Breast epithelium (tissue), 4 donors: ENCODE data around the gene PRPF40A. TPM values are rescaled to one million over a fixed set of nuclear protein-coding genes. Genes with fewer than 3 reads are reported as not detected.
A peak's percentile ranks its signal among the peaks of the same experiment; 100 is the strongest.

Source experiments
- DNase-seq, 2 donors: peaks; one replicate each; pipeline ENCODE4 v3.0.0-alpha.2; 2019; ENCODE audit warnings: low spot score in 2 of 2
- H3K27ac ChIP-seq, 2 donors: fragments of 200-600 bp; sonication (generic) in 1 of 2; one replicate each; pipeline ENCODE4 v1.5.1; 2016 to 2019; ENCODE audit warnings: mild to moderate bottlenecking in 1 of 2
- H3K27me3 ChIP-seq, 2 donors: fragments of 200-600 bp; sonication (generic) in 1 of 2; one replicate each; pipeline versions ENCODE4 v1.5.1 to v1.6.0; 2017 to 2019; ENCODE audit warnings: control low read depth in 1 of 2, mild to moderate bottlenecking in 1 of 2
- H3K36me3 ChIP-seq: fragments of 200-600 bp; one replicate; pipeline ENCODE4 v1.5.1; 2019
- H3K4me1 ChIP-seq, 2 donors: fragments of 200-600 bp; sonication (generic); one replicate each; pipeline ENCODE4 v1.5.1; 2016 to 2019; ENCODE audit warnings: control low read depth in 1 of 2
- H3K4me3 ChIP-seq, 3 donors: fragments of 200-600 bp; sonication (generic); 1 replicate in 2 of 3; 2 replicates in 1 of 3; pipeline ENCODE4 v1.5.1; 2016 to 2019; ENCODE audit warnings: mild to moderate bottlenecking in 3 of 3, moderate library complexity in 2 of 3
- H3K9me3 ChIP-seq, 2 donors: fragments of 200-600 bp; sonication (generic) in 1 of 2; one replicate each; pipeline ENCODE4 v1.5.1; 2016 to 2019; ENCODE audit warnings: control low read depth in 1 of 2
- POLR2A ChIP-seq: fragments of 450-650 bp; IDR thresholded peaks from one replicate; pipeline ENCODE4 v1.6.1; 2016; ENCODE audit warnings: antibody characterized with exemption, mild to moderate bottlenecking, moderate library complexity
- POLR2AphosphoS5 ChIP-seq, 3 donors: sonication (generic); formaldehyde crosslinking; IDR thresholded peaks; one replicate each; pipeline ENCODE4 v1.6.1; 2017; ENCODE audit warnings: antibody characterized with exemption in 3 of 3
- intact Hi-C: fragments of 100-400 bp; cut with DNase I; formaldehyde crosslinking; loops from one replicate; pipeline ENCODE4 v1.15.1; 2023; ENCODE audit warnings: low total_unique reads
- total RNA-seq, 3 donors: library from RNA; depleted of rRNA; stranded (reverse); fragments of >200 nt; gene quantifications; one replicate each; pipeline ENCODE4 v1.1.0, GENCODE V29; 2016
- TF ChIP-seq, protein P1 (sequence below), 3 donors: fragments of 450-650 bp; IDR thresholded peaks; one replicate each; pipeline ENCODE4 v1.5.1; 2016 to 2017; ENCODE audit warnings: antibody characterized with exemption in 3 of 3, mild to moderate bottlenecking in 3 of 3, moderate library complexity in 3 of 3

The PRPF40A gene
- total RNA-seq, 3 donors from 2014 or later, result 81.8 to 131 (median 107) TPM

DNA sequence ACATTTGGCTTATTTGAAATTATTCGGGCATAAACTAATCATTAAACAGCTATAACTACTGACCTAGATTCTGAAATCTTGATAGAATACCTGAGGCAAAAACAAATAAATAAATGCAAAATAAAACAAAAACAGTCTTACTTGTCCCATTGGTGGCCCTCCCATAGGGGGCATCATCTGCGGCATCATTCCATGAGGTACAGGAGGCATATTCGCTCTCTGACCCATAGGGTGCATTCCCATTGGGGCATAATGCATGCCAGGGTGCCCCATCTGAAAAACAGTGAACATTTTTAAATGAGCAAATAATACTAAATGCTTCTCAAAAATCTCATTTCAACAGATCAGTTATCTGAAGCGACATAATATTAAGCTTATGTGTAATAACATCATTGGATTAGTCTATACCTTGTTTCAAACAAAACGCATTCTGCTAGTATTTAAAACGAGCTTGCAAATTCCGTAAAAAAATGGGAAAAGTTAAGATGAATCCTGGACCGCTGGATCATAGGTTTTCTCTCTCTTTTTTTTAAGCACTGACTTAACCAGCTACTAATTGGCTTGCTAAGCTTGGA lies 1.3 kb downstream of the PRPF40A start:
- no peaks in the 10 kb centered on the region for H3K9me3 ChIP-seq
- peak overlapping the region; percentile 82 to 87 (median 84) for H3K4me3 ChIP-seq
- TF ChIP-seq POLR2A, result no peak
- TF ChIP-seq POLR2AphosphoS5 (IDR thresholded peaks at IDR 0.05), result no peak
- TF ChIP-seq, protein P1, sequence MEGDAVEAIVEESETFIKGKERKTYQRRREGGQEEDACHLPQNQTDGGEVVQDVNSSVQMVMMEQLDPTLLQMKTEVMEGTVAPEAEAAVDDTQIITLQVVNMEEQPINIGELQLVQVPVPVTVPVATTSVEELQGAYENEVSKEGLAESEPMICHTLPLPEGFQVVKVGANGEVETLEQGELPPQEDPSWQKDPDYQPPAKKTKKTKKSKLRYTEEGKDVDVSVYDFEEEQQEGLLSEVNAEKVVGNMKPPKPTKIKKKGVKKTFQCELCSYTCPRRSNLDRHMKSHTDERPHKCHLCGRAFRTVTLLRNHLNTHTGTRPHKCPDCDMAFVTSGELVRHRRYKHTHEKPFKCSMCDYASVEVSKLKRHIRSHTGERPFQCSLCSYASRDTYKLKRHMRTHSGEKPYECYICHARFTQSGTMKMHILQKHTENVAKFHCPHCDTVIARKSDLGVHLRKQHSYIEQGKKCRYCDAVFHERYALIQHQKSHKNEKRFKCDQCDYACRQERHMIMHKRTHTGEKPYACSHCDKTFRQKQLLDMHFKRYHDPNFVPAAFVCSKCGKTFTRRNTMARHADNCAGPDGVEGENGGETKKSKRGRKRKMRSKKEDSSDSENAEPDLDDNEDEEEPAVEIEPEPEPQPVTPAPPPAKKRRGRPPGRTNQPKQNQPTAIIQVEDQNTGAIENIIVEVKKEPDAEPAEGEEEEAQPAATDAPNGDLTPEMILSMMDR (IDR thresholded peaks at IDR 0.05), result peak in 1 of 3 donors; percentile 18
- peaks cover 0 to 17% of the 10 kb centered on the region in 2 donors for H3K4me1 ChIP-seq
- H3K36me3 ChIP-seq, result no peaks in the 10 kb centered on the region
- no peaks in the 10 kb centered on the region for H3K27me3 ChIP-seq
- no peak for DNase-seq
- H3K27ac ChIP-seq, result no peak overlapping the region
- intact Hi-C loops, result no loop called here

DNA sequence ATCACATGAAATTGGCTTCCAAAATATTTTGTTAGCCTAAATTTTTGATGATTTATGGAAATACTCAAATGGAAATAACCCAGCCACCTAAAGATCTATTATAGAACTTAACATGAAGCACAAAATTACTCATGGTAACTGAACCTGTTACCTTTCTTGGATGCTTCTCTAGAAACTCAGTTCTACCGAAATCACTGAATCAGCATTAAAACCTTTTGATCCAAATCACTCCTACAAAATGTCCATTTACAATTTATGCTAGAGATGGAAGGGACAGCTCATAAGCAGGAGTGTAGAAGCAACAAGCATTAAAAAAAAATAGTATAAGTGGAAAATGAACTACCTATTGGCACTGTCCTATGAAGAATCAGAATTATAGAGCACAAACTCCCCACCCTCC lies 2.1 kb downstream of the PRPF40A start:
- intact Hi-C loops, result no loop called here
- H3K9me3 ChIP-seq, result no peaks in the 10 kb centered on the region
- peaks cover 0 to 17% of the 10 kb centered on the region in 2 donors for H3K4me1 ChIP-seq
- no peak for DNase-seq
- H3K4me3 ChIP-seq, result no peak overlapping the region
- H3K27me3 ChIP-seq, result no peaks in the 10 kb centered on the region
- TF ChIP-seq, protein P1 (IDR thresholded peaks at IDR 0.05), result no peak
- TF ChIP-seq POLR2A (no peak), POLR2AphosphoS5 (IDR thresholded peaks at IDR 0.05) (no peak)
- H3K27ac ChIP-seq, result no peak overlapping the region
- H3K36me3 ChIP-seq, result no peaks in the 10 kb centered on the region

DNA sequence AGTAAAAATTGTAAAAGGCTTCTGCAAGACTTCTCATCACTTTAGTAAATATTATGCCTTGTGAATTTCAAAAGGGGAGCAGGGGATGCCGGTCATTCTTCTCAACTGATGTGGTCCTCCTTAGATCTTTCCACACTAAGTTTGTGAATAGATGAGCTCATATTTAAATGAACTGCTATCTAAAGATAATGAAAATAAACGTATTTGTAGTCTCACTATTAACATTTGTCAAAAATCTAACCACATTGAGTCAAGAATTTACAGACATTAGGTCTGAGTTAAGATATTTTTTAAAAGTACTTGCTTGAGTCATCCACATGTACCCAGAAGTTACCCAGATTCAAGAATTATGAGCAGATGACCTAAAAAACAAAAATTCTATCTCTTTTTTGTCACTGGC lies 6.5 kb downstream of the PRPF40A start:
- H3K9me3 ChIP-seq, result no peaks in the 10 kb centered on the region
- no peak for DNase-seq
- H3K27me3 ChIP-seq, result no peaks in the 10 kb centered on the region
- H3K4me3 ChIP-seq, result no peak overlapping the region
- intact Hi-C loops, result no loop called here
- TF ChIP-seq POLR2AphosphoS5 (IDR thresholded peaks at IDR 0.05), result no peak
- TF ChIP-seq POLR2A, result no peak
- TF ChIP-seq, protein P1 (IDR thresholded peaks at IDR 0.05), result no peak
- peaks cover 0 to 2% of the 10 kb centered on the region in 2 donors for H3K4me1 ChIP-seq
- no peaks in the 10 kb centered on the region for H3K36me3 ChIP-seq
- no peak overlapping the region for H3K27ac ChIP-seq

DNA sequence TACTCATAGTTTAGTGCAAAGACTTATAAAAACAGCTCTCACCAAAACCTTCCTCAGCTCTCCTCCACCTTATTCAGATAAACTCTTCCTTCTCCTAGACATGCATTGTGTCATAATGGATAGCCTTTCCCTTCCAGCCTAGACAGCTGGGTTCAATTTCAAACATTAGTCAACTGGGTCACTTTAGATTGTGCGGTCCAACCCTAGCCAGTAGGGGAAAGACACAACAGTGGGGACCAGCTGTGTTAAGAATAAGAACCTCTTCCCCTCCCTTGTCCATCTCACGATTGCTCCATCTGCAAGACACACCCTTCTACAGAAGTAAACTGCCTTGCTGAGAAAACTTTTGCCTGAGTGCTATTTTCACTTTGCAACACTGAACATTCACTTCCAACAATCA lies 8.5 kb downstream of the PRPF40A start:
- DNase-seq, result no peak
- H3K4me3 ChIP-seq, result no peak overlapping the region
- intact Hi-C loops, result no loop called here
- no peaks in the 10 kb centered on the region for H3K27me3 ChIP-seq
- H3K27ac ChIP-seq, result no peak overlapping the region
- H3K36me3 ChIP-seq, result no peaks in the 10 kb centered on the region
- no peaks in the 10 kb centered on the region for H3K4me1 ChIP-seq
- TF ChIP-seq POLR2A (no peak), POLR2AphosphoS5 (IDR thresholded peaks at IDR 0.05) (no peak)
- TF ChIP-seq, protein P1 (IDR thresholded peaks at IDR 0.05), result no peak
- no peaks in the 10 kb centered on the region for H3K9me3 ChIP-seq

DNA sequence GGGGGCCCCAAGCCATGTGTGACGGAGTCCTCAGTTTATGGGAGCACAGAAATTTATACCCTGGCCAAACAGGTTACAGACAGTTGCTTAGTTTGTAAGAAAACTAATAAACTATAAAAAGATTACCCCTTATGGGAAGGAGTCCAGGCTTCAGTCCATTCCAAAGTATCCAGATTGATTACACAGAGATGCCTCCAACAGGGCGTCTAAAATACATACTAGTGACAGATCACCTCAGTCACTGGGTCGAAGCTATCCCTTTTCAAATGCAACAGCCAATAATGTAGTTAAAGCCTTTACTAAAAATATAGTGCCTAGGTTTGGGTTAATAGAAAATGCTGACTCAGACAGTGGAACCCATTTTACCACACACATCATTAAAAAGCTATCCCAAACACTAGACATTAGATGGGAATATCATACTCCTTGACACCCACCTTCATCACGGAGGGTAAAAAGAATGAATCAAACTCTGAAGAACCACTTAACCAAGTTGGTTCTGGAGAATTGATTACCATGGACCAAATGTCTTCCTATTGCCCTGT lies 10.7 kb downstream of the PRPF40A start:
- no peak for DNase-seq
- no peaks in the 10 kb centered on the region for H3K27me3 ChIP-seq
- no peak overlapping the region for H3K27ac ChIP-seq
- H3K4me1 ChIP-seq, result no peaks in the 10 kb centered on the region
- intact Hi-C loops, result no loop called here
- H3K36me3 ChIP-seq, result no peaks in the 10 kb centered on the region
- no peak for TF ChIP-seq POLR2AphosphoS5 (IDR thresholded peaks at IDR 0.05)
- TF ChIP-seq POLR2A, result no peak
- TF ChIP-seq, protein P1 (IDR thresholded peaks at IDR 0.05), result no peak
- H3K9me3 ChIP-seq, result no peaks in the 10 kb centered on the region
- H3K4me3 ChIP-seq, result no peak overlapping the region
